Measurements from ENCODE around the gene DGKA. TPM values are rescaled to one million over a fixed set of nuclear protein-coding genes. Genes with fewer than 3 reads are reported as not detected.

Gene DGKA
- total RNA-seq, result 31.6 and 34.2 TPM in 2 replicates

GRCh38 chr12:55930771-55931316, at the start of gene DGKA:
DGKA (plus strand) TSS chr12:55931162; CDS start chr12:55936504, 5,342 bp downstream.

DNA sequence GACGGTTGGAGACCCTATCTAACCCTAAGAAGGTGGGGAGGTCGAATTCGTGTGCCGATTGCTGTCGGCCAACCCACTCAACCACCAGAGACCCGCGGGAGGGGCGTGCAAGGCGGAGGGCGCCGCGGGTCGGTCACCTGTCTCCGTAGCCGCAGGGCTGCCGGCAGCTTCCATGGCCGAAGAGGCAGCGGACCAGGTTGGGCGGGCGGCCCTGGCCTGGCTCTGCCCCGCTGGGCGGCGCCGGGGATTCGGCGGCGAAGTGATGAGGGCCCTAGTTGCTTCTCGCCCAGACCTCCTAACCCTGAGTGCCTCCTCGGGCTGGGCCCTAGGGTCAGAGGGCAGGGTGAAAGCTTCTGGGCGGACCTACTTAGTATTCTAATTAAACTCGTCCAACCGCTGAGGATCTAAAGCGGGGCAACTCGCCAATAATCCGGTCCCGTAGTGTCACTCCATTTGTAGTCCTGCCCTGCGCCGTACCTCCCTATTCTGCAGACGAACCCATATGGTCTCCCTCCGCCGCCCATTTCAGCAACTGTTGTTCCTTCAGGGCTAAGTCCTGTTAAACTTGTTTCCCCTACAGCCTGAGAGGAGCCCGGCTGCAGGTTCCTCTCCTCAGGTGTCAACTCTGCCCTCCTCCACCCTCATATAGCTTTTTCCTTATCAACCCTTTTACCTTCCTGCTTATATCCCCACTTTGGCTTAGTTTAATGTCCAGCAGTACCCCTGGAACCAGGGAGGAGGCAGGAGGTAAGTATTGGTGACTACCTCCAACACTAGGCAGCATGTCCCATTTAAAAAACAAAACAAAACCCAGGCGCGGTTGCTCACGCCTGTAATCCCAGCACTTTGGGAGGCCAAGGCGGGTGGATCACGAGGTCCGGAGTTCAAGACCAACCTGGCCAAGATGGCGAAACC, 3.1 kb upstream of the DGKA start, which contains the start of gene PYM1:
Gene PYM1 (minus strand): TSS at position 307 of the 915 bp plus-strand sequence. CDS start 133 bp downstream, at position 174.

GRCh38 chr12:55965941-55966407, 35.0 kb downstream of the DGKA start, which contains the start of gene PMEL:
PMEL (minus strand) TSS chr12:55966042; CDS start chr12:55966011, 31 bp downstream.

DNA sequence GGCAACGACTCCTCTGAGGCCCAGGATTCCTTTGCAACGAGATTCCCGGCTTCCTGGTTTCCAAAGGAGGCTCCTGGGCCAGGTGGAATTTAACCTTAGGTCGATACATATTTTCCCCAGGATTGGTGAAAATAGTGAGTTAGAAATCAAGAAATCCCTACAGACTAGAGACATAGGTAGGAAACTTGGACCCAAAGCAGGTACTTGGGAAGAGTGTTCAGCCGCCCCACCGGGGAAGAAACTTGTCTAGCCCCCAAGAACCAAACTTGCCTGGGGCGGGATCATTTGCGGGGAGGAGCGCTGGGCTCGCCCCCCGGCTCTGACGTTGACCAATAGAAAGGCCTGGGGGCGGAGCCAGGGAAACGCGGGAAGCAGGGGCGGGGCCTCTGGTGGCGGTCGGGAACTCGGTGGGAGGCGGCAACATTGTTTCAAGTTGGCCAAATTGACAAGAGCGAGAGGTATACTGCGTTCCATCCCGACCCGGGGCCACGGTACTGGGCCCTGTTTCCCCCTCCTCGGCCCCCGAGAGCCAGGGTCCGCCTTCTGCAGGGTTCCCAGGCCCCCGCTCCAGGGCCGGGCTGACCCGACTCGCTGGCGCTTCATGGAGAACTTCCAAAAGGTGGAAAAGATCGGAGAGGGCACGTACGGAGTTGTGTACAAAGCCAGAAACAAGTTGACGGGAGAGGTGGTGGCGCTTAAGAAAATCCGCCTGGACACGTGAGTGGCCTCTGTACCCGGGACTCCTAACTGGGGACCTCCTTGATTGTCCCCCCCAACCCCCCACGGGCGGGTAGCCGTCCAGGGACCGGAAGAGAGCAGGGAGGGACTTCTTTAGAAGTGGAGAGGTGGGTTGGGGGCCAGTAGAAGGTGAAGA, 35.7 kb downstream of the DGKA start, which contains the start of gene CDK2:
Gene CDK2 (plus strand): TSS at position 423 of the 874 bp plus-strand sequence. CDS start 179 bp downstream, at position 602.

GRCh38 chr12:55973599-55974307, 42.8 kb downstream of the DGKA start, which contains the start of gene RAB5B:
RAB5B (plus strand) TSS chr12:55974078; CDS start chr12:55986961, 12,883 bp downstream.

DNA sequence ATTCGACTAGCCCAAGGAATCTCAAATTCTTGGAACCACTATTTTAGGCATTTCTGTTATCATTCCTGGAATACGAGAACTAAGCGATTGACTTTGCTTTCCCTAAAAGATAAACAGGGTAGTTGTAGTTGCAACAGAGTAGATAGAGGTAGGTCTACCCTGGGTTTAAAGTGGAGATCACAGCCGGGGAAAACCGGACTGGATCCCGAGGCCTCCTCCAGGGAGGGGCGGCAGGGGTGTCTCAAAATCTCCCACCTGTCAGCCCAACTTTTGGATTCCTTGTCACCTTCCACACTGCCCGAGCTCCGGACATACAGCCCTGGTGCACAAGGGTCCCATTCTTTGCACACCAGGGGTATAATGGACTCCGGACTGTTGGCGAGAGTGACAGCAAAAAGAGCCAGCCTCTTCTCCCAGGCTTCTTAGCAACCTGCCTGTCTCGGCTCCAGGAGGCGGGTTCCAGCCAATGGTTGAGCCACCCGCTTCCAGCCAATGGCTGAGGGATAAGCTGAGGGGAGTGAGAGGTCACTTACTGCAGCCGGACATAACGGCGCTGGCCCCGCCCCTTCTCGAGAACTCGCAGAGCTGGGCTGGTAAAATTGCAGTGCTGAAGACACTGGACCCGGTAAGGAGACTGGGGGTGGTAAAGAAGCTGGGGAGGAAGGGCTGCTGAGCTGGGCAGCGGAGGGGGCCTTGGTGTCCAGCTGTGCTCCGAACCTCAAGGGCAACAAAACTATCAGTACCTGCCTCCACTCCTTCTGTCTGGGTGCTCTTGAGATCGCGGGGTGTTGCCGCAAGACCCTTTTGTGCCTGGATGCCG, 66.0 kb downstream of the DGKA start, which contains the start of gene SUOX:
Gene SUOX (plus strand): TSS at position 562 of the 820 bp plus-strand sequence. CDS start 4,946 bp downstream, outside the sequence.

Other genes starting within 250 kb of the DGKA start
- 1.8 and 7.1 TPM in 2 replicates for gene ITGA7, start 223.3 kb upstream of the DGKA start, total RNA-seq
- 160 and 169 TPM in 2 replicates for gene BLOC1S1, start 215.1 kb upstream of the DGKA start, total RNA-seq
- 2.1 and 2.8 TPM in 2 replicates for gene RDH5, start 210.8 kb upstream of the DGKA start, total RNA-seq
- gene CD63, start 202.2 kb upstream of the DGKA start, total RNA-seq, result 754 and 976 TPM in 2 replicates
- gene GDF11, start 188.0 kb upstream of the DGKA start, total RNA-seq, result 9.8 and 11.3 TPM in 2 replicates
- gene SARNP, start 113.4 kb upstream of the DGKA start, total RNA-seq, result 36.6 and 49.7 TPM in 2 replicates
- gene ORMDL2, start 113.1 kb upstream of the DGKA start, total RNA-seq, result 16.4 and 31.3 TPM in 2 replicates
- gene DNAJC14, start 101.6 kb upstream of the DGKA start, total RNA-seq, result 32.4 and 41.8 TPM in 2 replicates
- 0.98 and 3.7 TPM in 2 replicates for gene MMP19, start 88.2 kb upstream of the DGKA start, total RNA-seq
- 23.0 and 23.7 TPM in 2 replicates for gene PYM1, start 3.3 kb upstream of the DGKA start, total RNA-seq
- 1.5 and 6.6 TPM in 2 replicates for gene PMEL, start 34.9 kb downstream of the DGKA start, total RNA-seq
- 11.2 and 54.6 TPM in 2 replicates for gene CDK2, start 35.7 kb downstream of the DGKA start, total RNA-seq
- gene RAB5B, start 42.9 kb downstream of the DGKA start, total RNA-seq, result 44.3 and 67.1 TPM in 2 replicates
- gene SUOX, start 66.1 kb downstream of the DGKA start, total RNA-seq, result 14.5 and 18.4 TPM in 2 replicates
- 4.1 and 5.3 TPM in 2 replicates for gene IKZF4, start 89.9 kb downstream of the DGKA start, total RNA-seq
- 819 and 1,390 TPM in 2 replicates for gene RPS26, start 110.8 kb downstream of the DGKA start, total RNA-seq
- 2.3 and 5.6 TPM in 2 replicates for gene ERBB3, start 149.0 kb downstream of the DGKA start, total RNA-seq
- gene PA2G4, start 173.4 kb downstream of the DGKA start, total RNA-seq, result 87.1 and 204 TPM in 2 replicates
- gene RPL41, start 185.5 kb downstream of the DGKA start, total RNA-seq, result 1,989 and 2,469 TPM in 2 replicates
- 2.3 and 3.0 TPM in 2 replicates for gene ZC3H10, start 187.1 kb downstream of the DGKA start, total RNA-seq
- 318 and 340 TPM in 2 replicates for gene ESYT1, start 197.1 kb downstream of the DGKA start, total RNA-seq
- gene MYL6B, start 221.4 kb downstream of the DGKA start, total RNA-seq, result 91.1 and 109 TPM in 2 replicates
- 1,442 and 2,553 TPM in 2 replicates for gene MYL6, start 227.2 kb downstream of the DGKA start, total RNA-seq